ENCODE results near the gene EXD3. TPM values are rescaled to one million over a fixed set of nuclear protein-coding genes. Genes with fewer than 3 reads are reported as not detected.

The EXD3 gene
- total and polyA plus RNA-seq, 2 of the 13 experiments (the other 11 are each of a cell fraction or from before 2014, with no cell fraction given): 2.7 to 4.8 TPM

DNA sequence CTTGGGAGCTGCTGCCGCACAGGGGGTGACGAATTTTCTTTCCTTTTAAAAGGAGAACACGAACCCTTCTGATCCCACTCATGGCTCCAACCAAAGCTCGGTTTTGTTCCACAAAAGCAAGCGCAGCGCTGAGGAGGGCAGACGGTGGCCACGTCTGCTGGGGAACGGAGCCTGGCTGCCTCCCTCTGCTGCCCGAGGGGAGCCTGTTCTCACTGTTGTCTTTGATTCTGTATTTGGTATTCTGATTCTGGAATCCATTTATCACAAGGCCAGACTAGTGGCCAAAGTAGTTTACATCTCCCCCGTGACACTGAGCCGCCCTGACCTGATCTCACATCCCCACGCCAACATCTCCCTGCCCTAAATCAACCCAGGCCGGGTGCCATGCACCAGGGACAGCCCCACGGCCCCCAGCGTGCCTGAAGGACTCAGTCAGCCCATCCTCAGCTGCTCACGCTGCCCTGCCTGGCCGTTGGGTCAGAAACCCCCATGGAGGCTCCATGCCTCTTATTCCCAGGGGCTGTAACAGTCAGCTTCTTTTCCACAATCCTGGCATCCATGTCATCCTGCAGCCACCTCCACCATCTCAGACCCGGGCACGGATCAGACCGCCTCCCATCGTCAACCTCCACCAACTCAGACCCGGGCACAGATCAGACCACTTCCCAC, 42.9 kb upstream of the EXD3 start:
- no peaks in the 10 kb centered on the region for H4K20me1 ChIP-seq (ENCODE audit: insufficient read depth, low read length)
- 0 out of 2 replicates have a peak overlapping the region, but pooled peaks have one; percentile 66 for H3K4me2 ChIP-seq (ENCODE audit: low read depth, low read length)
- H3K4me1 ChIP-seq (ENCODE audit: insufficient read depth, low read length): peaks cover 47% of the 10 kb centered on the region
- no peaks in the 10 kb centered on the region for H3K9me3 ChIP-seq (ENCODE audit: low read length)
- CTCF ChIA-PET (ENCODE audit: low intra/inter-chr PET ratio, low total read pairs): no interaction called here
- WGBS (ENCODE audit: low lambda C conversion rate): 73% methylated on average over 20 of the region's 23 CpGs
- TF ChIP-seq HOXD1 (CRISPR knock-in tag; IDR thresholded peaks at IDR 0.05) (0 out of 2 replicates have a peak, but pooled peaks have one; percentile 7), YEATS4 (CRISPR knock-in tag; IDR thresholded peaks at IDR 0.05; ENCODE audit: borderline replicate concordance) (0 out of 2 replicates have a peak, but pooled peaks have one; percentile 34), RFX1 (IDR thresholded peaks at IDR 0.05) (no peak), NFKB2 (CRISPR knock-in tag; IDR thresholded peaks at IDR 0.05; ENCODE audit: borderline replicate concordance) (0 out of 2 replicates have a peak, but pooled peaks have one; percentile 14), MYC (CRISPR knock-in tag; IDR thresholded peaks at IDR 0.05; ENCODE audit: borderline replicate concordance) (0 out of 2 replicates have a peak, but pooled peaks have one; percentile 0), ZNF431 (CRISPR knock-in tag; IDR thresholded peaks at IDR 0.05; ENCODE audit: borderline replicate concordance, low read depth) (0 out of 2 replicates have a peak, but pooled peaks have one; percentile 1)
- TF ChIP-seq, protein P1, sequence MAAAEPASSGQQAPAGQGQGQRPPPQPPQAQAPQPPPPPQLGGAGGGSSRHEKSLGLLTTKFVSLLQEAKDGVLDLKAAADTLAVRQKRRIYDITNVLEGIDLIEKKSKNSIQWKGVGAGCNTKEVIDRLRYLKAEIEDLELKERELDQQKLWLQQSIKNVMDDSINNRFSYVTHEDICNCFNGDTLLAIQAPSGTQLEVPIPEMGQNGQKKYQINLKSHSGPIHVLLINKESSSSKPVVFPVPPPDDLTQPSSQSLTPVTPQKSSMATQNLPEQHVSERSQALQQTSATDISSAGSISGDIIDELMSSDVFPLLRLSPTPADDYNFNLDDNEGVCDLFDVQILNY (CRISPR knock-in tag; conservative IDR thresholded peaks at IDR 0.05): no peak
- TF ChIP-seq, protein P2, sequence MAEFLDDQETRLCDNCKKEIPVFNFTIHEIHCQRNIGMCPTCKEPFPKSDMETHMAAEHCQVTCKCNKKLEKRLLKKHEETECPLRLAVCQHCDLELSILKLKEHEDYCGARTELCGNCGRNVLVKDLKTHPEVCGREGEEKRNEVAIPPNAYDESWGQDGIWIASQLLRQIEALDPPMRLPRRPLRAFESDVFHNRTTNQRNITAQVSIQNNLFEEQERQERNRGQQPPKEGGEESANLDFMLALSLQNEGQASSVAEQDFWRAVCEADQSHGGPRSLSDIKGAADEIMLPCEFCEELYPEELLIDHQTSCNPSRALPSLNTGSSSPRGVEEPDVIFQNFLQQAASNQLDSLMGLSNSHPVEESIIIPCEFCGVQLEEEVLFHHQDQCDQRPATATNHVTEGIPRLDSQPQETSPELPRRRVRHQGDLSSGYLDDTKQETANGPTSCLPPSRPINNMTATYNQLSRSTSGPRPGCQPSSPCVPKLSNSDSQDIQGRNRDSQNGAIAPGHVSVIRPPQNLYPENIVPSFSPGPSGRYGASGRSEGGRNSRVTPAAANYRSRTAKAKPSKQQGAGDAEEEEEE (CRISPR knock-in tag; IDR thresholded peaks at IDR 0.05; ENCODE audit: borderline replicate concordance): no peak
- TF ChIP-seq, protein P3, sequence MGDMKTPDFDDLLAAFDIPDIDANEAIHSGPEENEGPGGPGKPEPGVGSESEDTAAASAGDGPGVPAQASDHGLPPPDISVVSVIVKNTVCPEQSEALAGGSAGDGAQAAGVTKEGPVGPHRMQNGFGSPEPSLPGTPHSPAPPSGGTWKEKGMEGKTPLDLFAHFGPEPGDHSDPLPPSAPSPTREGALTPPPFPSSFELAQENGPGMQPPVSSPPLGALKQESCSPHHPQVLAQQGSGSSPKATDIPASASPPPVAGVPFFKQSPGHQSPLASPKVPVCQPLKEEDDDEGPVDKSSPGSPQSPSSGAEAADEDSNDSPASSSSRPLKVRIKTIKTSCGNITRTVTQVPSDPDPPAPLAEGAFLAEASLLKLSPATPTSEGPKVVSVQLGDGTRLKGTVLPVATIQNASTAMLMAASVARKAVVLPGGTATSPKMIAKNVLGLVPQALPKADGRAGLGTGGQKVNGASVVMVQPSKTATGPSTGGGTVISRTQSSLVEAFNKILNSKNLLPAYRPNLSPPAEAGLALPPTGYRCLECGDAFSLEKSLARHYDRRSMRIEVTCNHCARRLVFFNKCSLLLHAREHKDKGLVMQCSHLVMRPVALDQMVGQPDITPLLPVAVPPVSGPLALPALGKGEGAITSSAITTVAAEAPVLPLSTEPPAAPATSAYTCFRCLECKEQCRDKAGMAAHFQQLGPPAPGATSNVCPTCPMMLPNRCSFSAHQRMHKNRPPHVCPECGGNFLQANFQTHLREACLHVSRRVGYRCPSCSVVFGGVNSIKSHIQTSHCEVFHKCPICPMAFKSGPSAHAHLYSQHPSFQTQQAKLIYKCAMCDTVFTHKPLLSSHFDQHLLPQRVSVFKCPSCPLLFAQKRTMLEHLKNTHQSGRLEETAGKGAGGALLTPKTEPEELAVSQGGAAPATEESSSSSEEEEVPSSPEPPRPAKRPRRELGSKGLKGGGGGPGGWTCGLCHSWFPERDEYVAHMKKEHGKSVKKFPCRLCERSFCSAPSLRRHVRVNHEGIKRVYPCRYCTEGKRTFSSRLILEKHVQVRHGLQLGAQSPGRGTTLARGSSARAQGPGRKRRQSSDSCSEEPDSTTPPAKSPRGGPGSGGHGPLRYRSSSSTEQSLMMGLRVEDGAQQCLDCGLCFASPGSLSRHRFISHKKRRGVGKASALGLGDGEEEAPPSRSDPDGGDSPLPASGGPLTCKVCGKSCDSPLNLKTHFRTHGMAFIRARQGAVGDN (CRISPR knock-in tag; IDR thresholded peaks at IDR 0.05): peak; percentile 11
- 0 out of 2 replicates have a peak overlapping the region, but pooled peaks have one; percentile 11 for H3K9ac ChIP-seq (ENCODE audit: insufficient read depth, low read depth, low read length)
- no peaks in the 10 kb centered on the region for H3K79me2 ChIP-seq (ENCODE audit: insufficient read depth, low read length)
- intact Hi-C loops (cut with micrococcal nuclease; ENCODE audit: unreplicated experiment) (no loop called here), in situ Hi-C loops (cut with HindIII; ENCODE audit: extremely low pct_ligation_motif_present, low pct_unique_long_range_greater_than_20kb) (no loop called here)
- POLR2A ChIA-PET: no interaction called here
- DNase-seq (ENCODE audit: low spot score) (no peak), ATAC-seq (no peak), FAIRE-seq (no peak)
- H3K36me3 ChIP-seq (replicated peaks in 1 of 2; ENCODE audit: control insufficient read depth in 1 of 2, insufficient read depth in 2 of 2, low read length in 2 of 2): no peaks in the 10 kb centered on the region
- H3K27me3 ChIP-seq (ENCODE audit: control insufficient read depth in 1 of 2, insufficient read depth in 2 of 2, low read length in 2 of 2): peaks cover 0 to 4% of the 10 kb centered on the region in 2 experiments; a peak in 3 of 5 replicates
- no peak overlapping the region; a peak in 1 of 6 replicates for H3K4me3 ChIP-seq (replicated peaks in 1 of 3; ENCODE audit: insufficient read depth in 1 of 3, low read depth in 2 of 3, low read length in 3 of 3)
- BruUV-seq (replicated peaks): no TSS peak
- no peak overlapping the region for H3K27ac ChIP-seq (ENCODE audit: extremely low read length, insufficient read depth, low read length)
- H2AFZ ChIP-seq (ENCODE audit: low read length): no peak overlapping the region
